Activated CD4-positive, alpha-beta T cell treated with anti-CD3 and anti-CD28 coated beads, Interleukin-2, Interleukin-6, amounts not matched to agents 100 ng/mL and 50 ng/mL, durations not matched to agents 16 hours and 8 hours (primary cell): ENCODE data around the gene SCFD1.
A peak's percentile ranks its signal among the peaks of the same experiment; 100 is the strongest.
"Not testable (repeated sequence)": the region's sequence is repeated elsewhere in the genome, so short reads cannot be mapped to it uniquely, and the experiment has no call there.

Experiments
- DNase-seq: peaks from one replicate; pipeline ENCODE4 v3.0.0-alpha.2; 2020

SCFD1 gene

DNA sequence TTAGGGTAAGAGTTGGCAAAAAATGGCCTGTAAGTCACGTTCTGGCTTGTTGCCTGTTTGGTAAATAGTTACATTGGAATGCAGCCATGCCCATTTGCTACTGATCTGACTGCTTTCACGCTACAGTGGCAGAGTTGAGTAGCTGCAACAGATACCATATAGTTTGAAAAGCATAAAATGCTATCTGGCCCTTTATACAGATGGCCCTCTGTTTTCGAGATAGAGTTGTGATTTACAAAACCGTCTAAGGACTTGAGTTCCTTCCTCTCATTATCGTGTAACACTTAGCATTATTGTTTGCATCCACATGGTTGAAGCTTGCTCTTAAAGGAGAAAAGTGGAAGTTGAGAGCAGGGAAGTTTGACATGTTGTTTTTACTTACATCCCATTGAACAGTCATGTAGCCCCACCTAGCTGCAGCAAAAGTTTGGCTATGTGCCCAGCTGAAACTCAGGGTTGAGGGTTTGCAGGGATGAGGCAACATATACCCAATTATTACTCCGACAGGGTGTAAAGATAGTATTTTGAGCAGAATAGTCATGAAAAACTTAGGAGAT lies 11.3 kb upstream of the SCFD1 start:
- no peak for DNase-seq

GRCh38 chr14:30614155-30614554 lies 8.0 kb upstream of the SCFD1 start:
- no peak for DNase-seq

DNA sequence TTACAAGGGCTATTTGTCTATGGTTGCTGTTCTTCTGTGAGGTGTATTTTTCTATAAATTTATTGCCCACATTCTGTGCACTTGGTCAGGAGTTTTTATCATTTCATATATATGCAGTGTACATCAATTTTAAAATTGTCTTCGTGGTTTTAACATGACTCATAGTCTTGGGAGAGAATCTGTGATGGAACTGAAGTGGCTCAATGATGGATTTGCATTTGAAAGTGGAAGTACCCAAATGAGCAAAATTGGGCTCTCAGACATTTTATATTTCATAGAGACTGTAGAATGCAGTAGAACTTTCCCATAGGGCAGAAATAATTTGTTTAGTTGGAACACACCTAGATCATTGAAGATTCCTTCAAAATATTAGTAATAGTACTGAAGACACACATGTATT lies 1.9 kb upstream of the SCFD1 start:
- DNase-seq, result peak; percentile 68

GRCh38 chr14:30621354-30621939 lies 672 bp upstream of the SCFD1 start:
- peak; percentile 24 for DNase-seq

GRCh38 chr14:30623412-30624131 lies 1.5 kb downstream of the SCFD1 start:
- DNase-seq, result no peak

DNA sequence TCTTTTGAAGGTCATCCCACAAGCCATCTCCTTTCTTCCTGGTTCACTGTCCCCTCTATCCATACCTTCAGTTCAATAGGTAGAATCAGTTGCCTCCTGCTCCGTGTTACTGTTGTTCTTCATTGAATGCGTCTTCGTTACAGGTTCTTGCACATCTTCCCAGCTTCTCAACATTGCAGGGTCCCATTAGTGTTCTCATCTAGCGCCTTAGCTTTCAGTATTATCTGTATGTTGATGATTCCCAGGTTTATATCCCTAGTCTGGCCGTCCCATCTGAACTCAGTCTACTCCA lies 2.0 kb downstream of the SCFD1 start:
- no peak for DNase-seq

GRCh38 chr14:30625533-30625932 lies 3.4 kb downstream of the SCFD1 start:
- no peak for DNase-seq

DNA sequence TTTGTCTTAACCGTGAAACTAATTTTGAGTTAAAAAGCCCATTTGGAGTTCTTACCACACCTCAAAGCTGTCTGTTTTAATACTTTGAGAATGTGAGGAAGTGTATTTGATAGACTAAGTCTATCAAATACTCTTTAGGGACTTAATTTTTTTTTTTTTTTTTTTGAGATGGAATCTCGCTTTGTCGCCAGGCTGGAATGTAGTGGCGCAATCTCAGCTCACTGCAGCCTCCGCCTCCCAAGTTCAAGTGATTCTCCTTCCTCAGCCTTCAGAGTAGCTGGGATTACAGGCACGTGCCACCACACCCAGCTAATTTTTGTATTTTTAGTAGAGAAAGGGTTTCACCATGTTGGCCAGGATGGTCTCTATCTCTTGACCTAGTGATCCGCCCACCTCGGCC lies 7.3 kb downstream of the SCFD1 start:
- DNase-seq, result not testable (repeated sequence)

- DNase-seq, result no peak
Measured at GRCh38 chr14:30630248-30630647, 8.1 kb downstream of the SCFD1 start.

GRCh38 chr14:30632730-30633129 lies 10.6 kb downstream of the SCFD1 start:
- DNase-seq, result no peak

DNA sequence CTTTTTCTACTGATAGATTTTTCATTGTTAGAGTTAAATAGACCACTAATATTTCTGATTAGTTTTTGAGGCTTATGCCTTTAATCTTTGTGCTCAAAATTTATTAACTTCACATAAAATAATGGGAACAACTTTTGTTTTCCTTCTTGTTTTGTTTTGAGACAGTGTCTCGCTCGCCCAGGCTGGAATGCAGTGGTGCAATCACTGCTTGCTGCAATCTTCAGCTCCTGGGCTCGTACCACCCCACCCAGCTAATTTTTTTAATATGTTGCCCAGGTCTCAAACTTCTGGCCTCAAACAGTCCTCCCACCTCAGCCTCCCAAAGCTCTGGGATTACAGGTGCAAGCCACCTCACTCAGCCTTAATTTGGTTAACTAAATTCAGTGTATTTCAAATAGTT lies 16.8 kb downstream of the SCFD1 start:
- no peak for DNase-seq

- DNase-seq, result no peak
Measured at GRCh38 chr14:30641207-30641606, 19.1 kb downstream of the SCFD1 start.

GRCh38 chr14:30644462-30644861 lies 22.3 kb downstream of the SCFD1 start:
- DNase-seq, result not testable (repeated sequence)

GRCh38 chr14:30645600-30645999 lies 23.5 kb downstream of the SCFD1 start:
- no peak for DNase-seq

- DNase-seq, result no peak
Measured at GRCh38 chr14:30648471-30648870, 26.4 kb downstream of the SCFD1 start.

GRCh38 chr14:30651937-30652336 lies 29.8 kb downstream of the SCFD1 start:
- no peak for DNase-seq

- no peak for DNase-seq
Measured at GRCh38 chr14:30655124-30655523, 33.0 kb downstream of the SCFD1 start.

DNA sequence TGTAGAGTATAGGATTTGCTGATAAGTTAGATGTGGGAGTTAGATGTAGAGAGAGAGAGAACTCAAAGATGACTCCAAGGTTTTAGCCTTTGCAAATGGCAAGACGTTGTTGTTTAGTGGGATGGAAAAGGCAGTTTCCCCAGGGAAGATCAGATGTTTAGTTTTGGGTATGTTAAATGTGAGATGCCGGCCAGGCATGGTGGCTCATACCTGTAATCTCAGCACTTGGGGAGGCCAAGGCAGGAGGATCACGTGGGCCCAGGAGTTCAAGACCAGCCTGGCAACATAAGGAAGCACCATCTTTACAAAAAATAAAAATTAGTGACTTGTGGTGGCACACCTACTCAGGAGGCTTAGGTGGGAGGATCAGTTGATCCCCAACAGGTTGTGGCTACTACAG lies 33.5 kb downstream of the SCFD1 start:
- no peak for DNase-seq

GRCh38 chr14:30656190-30656632 lies 34.1 kb downstream of the SCFD1 start:
- peak; percentile 29 for DNase-seq

- DNase-seq, result no peak
Measured at GRCh38 chr14:30657050-30657449, 34.9 kb downstream of the SCFD1 start.

DNA sequence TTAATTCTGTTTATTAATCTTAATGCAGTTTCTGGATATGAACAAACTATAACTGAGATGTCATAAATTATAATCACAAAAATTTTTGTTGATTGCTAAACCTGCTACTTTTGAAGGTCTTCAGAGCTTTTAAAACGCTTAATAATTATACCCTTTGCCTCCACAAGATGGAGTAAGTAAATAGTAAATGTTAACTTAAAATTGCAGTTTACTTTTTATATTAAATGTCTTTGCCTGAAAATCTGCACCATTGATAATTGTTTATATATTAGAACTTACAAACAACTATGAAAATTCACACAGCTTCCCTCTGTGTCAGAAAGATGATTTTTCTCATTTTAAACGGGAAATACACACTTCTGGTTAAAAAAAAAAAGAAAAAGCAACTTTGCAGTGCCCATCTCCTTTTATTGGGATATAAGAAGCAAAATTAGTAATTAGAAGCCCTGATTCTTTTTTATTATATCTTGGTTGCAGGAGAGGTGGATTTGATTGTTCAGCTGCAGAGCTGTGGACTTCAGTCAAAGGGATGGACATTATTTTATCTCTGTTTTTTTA lies 35.6 kb downstream of the SCFD1 start:
- DNase-seq, result no peak

- no peak for DNase-seq
Measured at GRCh38 chr14:30658645-30659044, 36.5 kb downstream of the SCFD1 start.

- no peak for DNase-seq
Measured at GRCh38 chr14:30669594-30669993, 47.5 kb downstream of the SCFD1 start.

- DNase-seq, result no peak
Measured at GRCh38 chr14:30673071-30673470, 51.0 kb downstream of the SCFD1 start.
